Astrocyte of the spinal cord (primary cell): ENCODE results near the gene LAMA5.

Experiments
- DNase-seq: peaks from one replicate; pipeline ENCODE4 v3.0.0; 2011; ENCODE audit warnings: low read depth, low spot score
- H3K4me3 ChIP-seq: 2 replicates; pipeline ENCODE4 v1.5.1; 2011; ENCODE audit warnings: low read depth, mild to moderate bottlenecking, low read length, moderate library complexity
- in situ Hi-C: cut with HindIII; loops from 2 replicates; pipeline ENCODE4 v1.10.0; 2017; ENCODE audit warnings: low sequenced_read_pairs
- TF ChIP-seq, protein P1 (sequence below): IDR thresholded peaks from 2 replicates; pipeline ENCODE4 v1.5.1; 2012; ENCODE audit warnings: low read depth, mild to moderate bottlenecking, low read length, inconsistent platforms

The LAMA5 gene

DNA sequence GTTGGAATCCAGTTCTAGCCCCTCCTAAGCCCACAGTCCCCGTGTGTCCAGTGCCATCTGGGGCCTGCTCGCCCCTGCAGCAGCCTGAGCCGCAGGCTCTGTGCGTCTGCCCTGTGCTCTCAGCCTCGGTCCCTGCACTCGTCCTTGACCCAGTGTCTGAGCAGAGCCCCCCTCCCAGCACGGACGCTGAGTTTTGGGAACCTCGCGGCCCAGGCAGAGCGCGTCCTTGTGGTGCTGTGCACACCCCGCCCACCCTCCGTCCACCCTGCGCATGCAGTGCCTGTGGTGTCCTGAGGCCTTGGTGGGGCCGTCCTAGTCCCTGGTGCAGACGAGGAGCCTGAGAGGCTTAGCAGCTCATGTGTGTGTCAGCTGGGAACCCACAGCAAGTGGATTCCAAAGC lies 97.2 kb downstream of the LAMA5 start:
- in situ Hi-C loops, result no loop called here
- H3K4me3 ChIP-seq, result no peak overlapping the region
- TF ChIP-seq, protein P1, sequence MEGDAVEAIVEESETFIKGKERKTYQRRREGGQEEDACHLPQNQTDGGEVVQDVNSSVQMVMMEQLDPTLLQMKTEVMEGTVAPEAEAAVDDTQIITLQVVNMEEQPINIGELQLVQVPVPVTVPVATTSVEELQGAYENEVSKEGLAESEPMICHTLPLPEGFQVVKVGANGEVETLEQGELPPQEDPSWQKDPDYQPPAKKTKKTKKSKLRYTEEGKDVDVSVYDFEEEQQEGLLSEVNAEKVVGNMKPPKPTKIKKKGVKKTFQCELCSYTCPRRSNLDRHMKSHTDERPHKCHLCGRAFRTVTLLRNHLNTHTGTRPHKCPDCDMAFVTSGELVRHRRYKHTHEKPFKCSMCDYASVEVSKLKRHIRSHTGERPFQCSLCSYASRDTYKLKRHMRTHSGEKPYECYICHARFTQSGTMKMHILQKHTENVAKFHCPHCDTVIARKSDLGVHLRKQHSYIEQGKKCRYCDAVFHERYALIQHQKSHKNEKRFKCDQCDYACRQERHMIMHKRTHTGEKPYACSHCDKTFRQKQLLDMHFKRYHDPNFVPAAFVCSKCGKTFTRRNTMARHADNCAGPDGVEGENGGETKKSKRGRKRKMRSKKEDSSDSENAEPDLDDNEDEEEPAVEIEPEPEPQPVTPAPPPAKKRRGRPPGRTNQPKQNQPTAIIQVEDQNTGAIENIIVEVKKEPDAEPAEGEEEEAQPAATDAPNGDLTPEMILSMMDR, result no peak
- no peak for DNase-seq

DNA sequence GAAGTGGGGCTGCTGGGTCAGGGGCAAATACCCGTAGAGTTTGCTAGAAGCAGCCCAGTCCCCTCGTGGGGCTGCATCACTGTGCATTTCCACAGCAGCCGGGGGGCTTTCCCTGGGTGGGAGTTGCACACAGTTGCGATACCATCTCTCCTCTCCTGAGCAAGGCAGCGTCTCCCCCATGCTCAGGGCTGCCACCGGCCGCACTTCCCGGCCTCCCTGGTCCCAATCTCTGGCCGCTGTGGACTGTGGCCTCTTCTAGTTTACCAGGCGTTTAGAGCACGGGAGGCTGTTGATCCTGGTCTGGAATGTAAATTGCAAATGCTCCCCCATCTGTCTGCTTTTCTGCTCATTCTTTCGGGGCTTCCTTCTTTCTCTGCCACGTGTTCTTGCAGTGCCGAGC lies 97.7 kb downstream of the LAMA5 start:
- no peak for DNase-seq
- TF ChIP-seq, protein P1, result no peak
- in situ Hi-C loops, result no loop called here
- H3K4me3 ChIP-seq, result no peak overlapping the region

DNA sequence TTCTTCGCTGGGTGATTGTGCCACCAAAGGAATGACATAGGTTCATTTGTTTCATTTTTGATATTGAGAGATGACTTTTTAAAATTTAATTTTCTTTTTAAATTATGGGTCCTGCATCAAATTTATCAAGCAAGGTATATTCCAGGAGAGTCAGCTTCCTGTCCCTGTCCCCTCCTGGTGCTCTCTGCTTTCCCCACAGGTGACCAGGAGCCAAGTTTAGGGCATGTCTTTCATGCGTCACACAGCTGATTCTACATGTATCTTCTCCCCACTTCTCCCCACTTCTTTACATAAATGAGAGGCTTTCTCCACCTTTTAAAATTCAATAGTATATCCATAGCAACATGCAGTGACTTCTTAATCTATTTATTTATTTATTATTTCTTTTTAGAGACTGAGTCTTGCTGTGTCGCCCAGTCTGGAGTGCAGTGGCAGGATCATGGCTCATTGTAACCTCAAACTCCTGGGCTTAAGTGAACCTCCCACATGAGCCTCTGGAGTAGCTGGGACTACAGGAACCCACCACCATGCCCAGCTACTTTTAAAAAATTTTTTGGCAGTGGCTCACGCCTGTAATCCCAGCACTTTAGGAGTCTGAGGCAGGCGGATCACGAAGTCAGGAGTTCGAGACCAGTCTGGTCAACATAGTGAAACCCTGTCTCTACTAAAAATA lies 98.7 kb downstream of the LAMA5 start:
- in situ Hi-C loops, result no loop called here
- no peak for DNase-seq
- TF ChIP-seq, protein P1, result no peak
- H3K4me3 ChIP-seq, result no peak overlapping the region

DNA sequence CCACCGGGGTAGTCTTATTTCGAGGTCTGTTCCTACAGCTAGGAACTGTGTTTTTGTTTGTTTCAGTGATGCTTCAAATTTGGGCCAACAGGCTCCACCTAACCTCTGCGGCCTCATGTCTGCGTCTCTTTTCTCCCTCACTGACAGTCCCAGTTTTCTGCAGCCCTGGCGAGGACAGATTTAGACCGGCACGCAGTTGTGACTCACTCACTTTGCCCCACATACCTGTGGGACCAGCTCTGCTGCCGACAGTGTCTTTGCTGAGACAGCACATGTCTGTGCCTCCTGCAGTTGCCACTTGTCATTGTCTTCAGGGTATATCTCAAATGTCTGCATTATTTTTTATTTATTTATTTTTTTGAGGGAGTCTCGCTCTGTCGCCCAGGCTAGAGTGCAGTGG lies 99.6 kb downstream of the LAMA5 start:
- in situ Hi-C loops, result no loop called here
- H3K4me3 ChIP-seq, result no peak overlapping the region

DNA sequence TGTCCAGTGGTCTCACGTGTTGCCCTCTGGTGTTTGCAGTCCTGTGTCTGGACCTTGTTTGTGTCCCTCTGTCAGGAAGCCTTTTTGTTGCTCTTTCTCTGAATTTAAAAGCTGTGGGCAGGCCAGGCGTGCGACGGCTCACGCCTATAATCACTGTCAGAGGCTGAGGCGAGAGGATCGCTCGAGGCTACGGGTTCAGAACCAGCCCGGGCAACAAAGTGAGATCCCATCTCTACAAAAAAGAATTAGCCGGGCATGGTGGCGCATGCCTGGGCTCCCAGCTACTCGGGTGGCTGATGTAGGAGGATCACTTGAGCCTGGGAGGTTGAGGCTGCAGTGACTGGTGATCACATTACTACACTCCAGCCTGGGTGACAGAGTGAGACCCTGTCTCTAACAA lies 100.3 kb downstream of the LAMA5 start:
- in situ Hi-C loops, result no loop called here
- no peak for DNase-seq
- H3K4me3 ChIP-seq, result no peak overlapping the region

More for the DNA sequence above, 99.6 kb downstream of the LAMA5 start:
- no peak for DNase-seq
- TF ChIP-seq, protein P1, result no peak

DNA sequence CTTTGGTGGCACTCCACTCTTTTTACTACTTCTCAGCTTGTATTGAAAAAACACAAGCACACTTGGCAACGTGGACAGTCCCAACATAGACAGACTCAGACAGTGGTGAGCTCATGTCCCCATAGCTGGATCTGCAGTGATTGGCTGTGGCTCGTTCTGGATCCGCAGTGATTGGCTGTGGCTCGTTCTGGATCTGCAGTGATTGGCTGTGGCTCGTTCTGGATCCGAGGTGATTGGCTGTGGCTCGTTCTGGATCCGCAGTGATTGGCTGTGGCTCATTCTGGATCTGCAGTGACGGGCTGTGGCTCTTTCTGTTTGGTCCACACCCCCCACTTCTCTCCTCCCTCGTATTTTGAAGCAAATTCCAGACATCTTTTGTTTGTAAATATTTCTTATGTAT lies 100.8 kb downstream of the LAMA5 start:
- no peak for DNase-seq
- no peak overlapping the region for H3K4me3 ChIP-seq
- in situ Hi-C loops, result no loop called here
- TF ChIP-seq, protein P1, result no peak

More for the DNA sequence above, 100.3 kb downstream of the LAMA5 start:
- TF ChIP-seq, protein P1, result no peak
